Muscle layer of colon (tissue), 2 donors: ENCODE data around the gene EIF4B.
"Not testable (repeated sequence)": the region's sequence is repeated elsewhere in the genome, so short reads cannot be mapped to it uniquely, and the experiment has no call there.

Experiments
- H3K27ac ChIP-seq: one replicate; pipeline ENCODE4 v1.7.0; 2013; ENCODE audit warnings: low read depth, mild to moderate bottlenecking, low read length, moderate library complexity
- H3K27me3 ChIP-seq, 2 donors: one replicate each; pipeline ENCODE4 v1.7.0; 2013; ENCODE audit warnings: low read length in 2 of 2, mild to moderate bottlenecking in 2 of 2; ENCODE audit not compliant: insufficient read depth in 2 of 2, control insufficient read depth in 1 of 2
- H3K36me3 ChIP-seq: one replicate; pipeline ENCODE4 v1.7.0; 2013; ENCODE audit warnings: mild to moderate bottlenecking, low read length; ENCODE audit not compliant: insufficient read depth
- H3K4me1 ChIP-seq: one replicate; pipeline ENCODE4 v1.7.0; 2013; ENCODE audit warnings: mild to moderate bottlenecking, low read length; ENCODE audit not compliant: insufficient read depth
- H3K4me3 ChIP-seq, 2 donors: one replicate each; pipeline ENCODE4 v1.7.0; 2013; ENCODE audit warnings: low read length in 2 of 2, low read depth in 1 of 2, mild to moderate bottlenecking in 1 of 2, moderate library complexity in 1 of 2
- H3K9ac ChIP-seq: one replicate; pipeline ENCODE4 v1.7.0; 2013; ENCODE audit warnings: low read length
- H3K9me3 ChIP-seq: one replicate; pipeline ENCODE4 v1.7.0; 2013; ENCODE audit warnings: mild to moderate bottlenecking, low read length
- donor health status: abdominal sarcoma.
- donor health status: Adenocarcinoma of cecum.

EIF4B gene

GRCh38 chr12:53033832-53034231 lies 27.6 kb downstream of the EIF4B start:
- H3K4me1 ChIP-seq, H3K27ac ChIP-seq, H3K9me3 ChIP-seq, H3K4me3 ChIP-seq, H3K9ac ChIP-seq, H3K27me3 ChIP-seq: not testable (repeated sequence)
- peaks cover 59% of the 10 kb centered on the region for H3K36me3 ChIP-seq

- H3K36me3 ChIP-seq, result peaks cover 65% of the 10 kb centered on the region
- H3K9me3 ChIP-seq, result no peaks in the 10 kb centered on the region
- no peak overlapping the region for H3K9ac ChIP-seq
- H3K4me1 ChIP-seq, result no peaks in the 10 kb centered on the region
- H3K4me3 ChIP-seq, result no peak overlapping the region
- no peak overlapping the region for H3K27ac ChIP-seq
- no peaks in the 10 kb centered on the region for H3K27me3 ChIP-seq
Measured at GRCh38 chr12:53034459-53034858, 28.2 kb downstream of the EIF4B start.

- H3K27ac ChIP-seq, result no peak overlapping the region
- H3K36me3 ChIP-seq, result peaks cover 57% of the 10 kb centered on the region
- no peak overlapping the region for H3K4me3 ChIP-seq
Measured at GRCh38 chr12:53036802-53037201, 30.5 kb downstream of the EIF4B start.

GRCh38 chr12:53039851-53040250 lies 33.6 kb downstream of the EIF4B start:
- Histone ChIP-seq H3K4me1 (peaks cover 7% of the 10 kb centered on the region), H3K27me3 (no peaks in the 10 kb centered on the region), H3K9ac (no peak overlapping the region), H3K27ac (no peak overlapping the region), H3K36me3 (peaks cover 50% of the 10 kb centered on the region), H3K9me3 (no peaks in the 10 kb centered on the region), H3K4me3 (no peak overlapping the region)

More at GRCh38 chr12:53036802-53037201, 30.5 kb downstream of the EIF4B start:
- H3K9me3 ChIP-seq, result no peaks in the 10 kb centered on the region
- no peak overlapping the region for H3K9ac ChIP-seq
- no peaks in the 10 kb centered on the region for H3K27me3 ChIP-seq
- no peaks in the 10 kb centered on the region for H3K4me1 ChIP-seq

GRCh38 chr12:53042607-53043454 lies 36.6 kb downstream of the EIF4B start:
- Histone ChIP-seq H3K27me3 (no peaks in the 10 kb centered on the region), H3K27ac (peak overlapping the region; percentile 42), H3K4me1 (peaks cover 26% of the 10 kb centered on the region), H3K36me3 (peaks cover 31% of the 10 kb centered on the region), H3K4me3 (no peak overlapping the region), H3K9me3 (no peaks in the 10 kb centered on the region), H3K9ac (no peak overlapping the region)

GRCh38 chr12:53044052-53044581 lies 37.9 kb downstream of the EIF4B start:
- Histone ChIP-seq H3K27me3 (no peaks in the 10 kb centered on the region), H3K9me3 (no peaks in the 10 kb centered on the region), H3K27ac (no peak overlapping the region), H3K9ac (no peak overlapping the region), H3K4me3 (peak overlapping the region in 1 of 2 donors; percentile 1), H3K4me1 (peaks cover 39% of the 10 kb centered on the region), H3K36me3 (peaks cover 19% of the 10 kb centered on the region)

- H3K36me3 ChIP-seq, result peaks cover 10% of the 10 kb centered on the region
- no peaks in the 10 kb centered on the region for H3K27me3 ChIP-seq
- no peaks in the 10 kb centered on the region for H3K9me3 ChIP-seq
- H3K4me1 ChIP-seq, result peaks cover 47% of the 10 kb centered on the region
- peak overlapping the region; percentile 77 for H3K27ac ChIP-seq
- no peak overlapping the region for H3K9ac ChIP-seq
- peak overlapping the region in 1 of 2 donors; percentile 96 for H3K4me3 ChIP-seq
Measured at GRCh38 chr12:53044896-53045695, 38.8 kb downstream of the EIF4B start.

- Histone ChIP-seq H3K4me1 (peaks cover 53% of the 10 kb centered on the region), H3K4me3 (peak overlapping the region in 1 of 2 donors; percentile 96), H3K27ac (peak overlapping the region; percentile 77), H3K9ac (no peak overlapping the region), H3K9me3 (no peaks in the 10 kb centered on the region), H3K27me3 (no peaks in the 10 kb centered on the region), H3K36me3 (peaks cover 10% of the 10 kb centered on the region)
Measured at GRCh38 chr12:53045696-53046045, 39.4 kb downstream of the EIF4B start.

GRCh38 chr12:53046655-53047220 lies 40.5 kb downstream of the EIF4B start:
- Histone ChIP-seq H3K27me3 (no peaks in the 10 kb centered on the region), H3K4me1 (peaks cover 63% of the 10 kb centered on the region), H3K27ac (peak overlapping the region; percentile 77), H3K9me3 (no peaks in the 10 kb centered on the region), H3K36me3 (peaks cover 10% of the 10 kb centered on the region), H3K9ac (peak overlapping the region; percentile 94), H3K4me3 (peak overlapping the region; percentile 84 to 96)

GRCh38 chr12:53047221-53048032 lies 41.2 kb downstream of the EIF4B start:
- Histone ChIP-seq H3K27me3 (no peaks in the 10 kb centered on the region), H3K9ac (peak overlapping the region; percentile 52), H3K36me3 (peaks cover 6% of the 10 kb centered on the region), H3K4me1 (peaks cover 70% of the 10 kb centered on the region), H3K4me3 (peak overlapping the region; percentile 17 to 64), H3K27ac (peak overlapping the region; percentile 97), H3K9me3 (no peaks in the 10 kb centered on the region)
